B cell (primary cell): Measurements from ENCODE around the gene HMGN5. TPM values are rescaled to one million over a fixed set of nuclear protein-coding genes. Genes with fewer than 3 reads are reported as not detected.

ENCODE experiments used
- ATAC-seq: fragments of 200-7000 bp; cut with Tn5 transposase; one replicate; pipeline ENCODE4 v1.10.0; 2021; ENCODE audit warnings: low read depth, mild to moderate bottlenecking, moderate number of reproducible peaks, moderate library complexity
- CTCF ChIA-PET: fragments of 350-600 bp; sonication (Branson Sonifier 250); formaldehyde crosslinking; loops from one replicate; lab custom pipeline; 2021; ENCODE audit warnings: antibody characterized with exemption, inconsistent platforms; lab: Charles Lee
- POLR2A ChIA-PET: fragments of 350-600 bp; sonication (Branson Sonifier 250); formaldehyde crosslinking; loops from one replicate; lab custom pipeline; 2021; ENCODE audit warnings: antibody characterized with exemption; lab: Charles Lee
- DNase-seq: peaks from one replicate; pipeline ENCODE4 v3.0.0; 2013
- H2AFZ ChIP-seq: 2 replicates; pipeline ENCODE4 v1.6.1; 2012; ENCODE audit warnings: mild to moderate bottlenecking, low read depth, low read length; ENCODE audit not compliant: insufficient read depth, poor library complexity, severe bottlenecking
- H3K27ac ChIP-seq, 2 donors: 1 replicate in 1 of 2; 2 replicates in 1 of 2; pipeline ENCODE4 v1.5.1; 2012 to 2013; ENCODE audit warnings: low read length in 2 of 2, mild to moderate bottlenecking in 2 of 2, moderate library complexity in 1 of 2
- H3K27me3 ChIP-seq, 4 experiments: fragments of 200-600 bp in 1 of 4; sonication (generic) in 1 of 4; replicated peaks in 1 of 4; 1 replicate in 2 of 4; 2 replicates in 2 of 4; pipeline versions ENCODE4 v1.6.1 to v1.7.0; 2013 to 2016; ENCODE audit warnings: low read length in 3 of 4, mild to moderate bottlenecking in 2 of 4, mixed read lengths in 1 of 4, moderate library complexity in 1 of 4; ENCODE audit not compliant: insufficient read depth in 4 of 4, control insufficient read depth in 3 of 4; ENCODE audit errors: control extremely low read depth in 1 of 4
- H3K36me3 ChIP-seq, 2 experiments: replicated peaks in 1 of 2; 1 replicate in 1 of 2; 2 replicates in 1 of 2; pipeline versions ENCODE4 v1.6.1 to v1.7.1; 2013; ENCODE audit warnings: low read length in 1 of 2; ENCODE audit not compliant: insufficient read depth in 2 of 2, control insufficient read depth in 1 of 2; ENCODE audit errors: control extremely low read depth in 1 of 2, extremely low read depth in 1 of 2
- H3K4me1 ChIP-seq, 2 donors: fragments of 200-600 bp in 1 of 2; sonication (generic) in 1 of 2; 1 replicate in 1 of 2; 2 replicates in 1 of 2; pipeline versions ENCODE4 v1.5.1 to v1.6.1; 2013 to 2017; ENCODE audit warnings: low read length in 2 of 2; ENCODE audit not compliant: control insufficient read depth in 2 of 2, insufficient read depth in 2 of 2
- H3K4me2 ChIP-seq: replicated peaks from 2 replicates; pipeline ENCODE3; 2012; ENCODE audit warnings: mild to moderate bottlenecking, low read depth, low read length; ENCODE audit not compliant: poor library complexity, severe bottlenecking
- H3K4me3 ChIP-seq, 5 experiments: fragments of 200-600 bp in 1 of 5; sonication (generic) in 1 of 5; 1 replicate in 3 of 5; 2 replicates in 2 of 5; pipeline versions ENCODE4 v1.5.1 to v1.7.0; 2011 to 2016; ENCODE audit warnings: low read length in 4 of 5, mild to moderate bottlenecking in 4 of 5, low read depth in 2 of 5, control low read depth in 1 of 5, moderate library complexity in 1 of 5; ENCODE audit not compliant: insufficient read depth in 1 of 5; ENCODE audit errors: control extremely low read depth in 1 of 5, extremely low read depth in 1 of 5
- H3K79me2 ChIP-seq: fragments of 200-600 bp; sonication (generic); one replicate; pipeline ENCODE4 v1.6.0; 2016; ENCODE audit warnings: low read length; ENCODE audit not compliant: control insufficient read depth, insufficient read depth
- H3K9ac ChIP-seq: fragments of 200-600 bp; sonication (generic); 2 replicates; pipeline ENCODE4 v1.6.1; 2017; ENCODE audit warnings: mild to moderate bottlenecking, low read length, moderate library complexity
- H3K9me3 ChIP-seq, 3 donors: one replicate each; pipeline versions ENCODE4 v1.6.1 to v1.7.1; 2013; ENCODE audit warnings: low read length in 2 of 3; ENCODE audit not compliant: control insufficient read depth in 2 of 3, insufficient read depth in 1 of 3; ENCODE audit errors: control extremely low read depth in 1 of 3
- H4K20me1 ChIP-seq: 2 replicates; pipeline ENCODE4 v1.6.0; 2012; ENCODE audit warnings: mild to moderate bottlenecking, low read length; ENCODE audit not compliant: insufficient read depth, control insufficient read depth, poor library complexity, severe bottlenecking
- H3K27ac Mint-ChIP-seq: one replicate; pipeline ENCODE4 v1.8.0; 2021; ENCODE audit warnings: mixed read lengths
- H3K27me3 Mint-ChIP-seq: one replicate; pipeline ENCODE4 v1.8.0; 2021; ENCODE audit warnings: mixed read lengths
- H3K4me1 Mint-ChIP-seq: one replicate; pipeline ENCODE4 v1.8.0; 2021; ENCODE audit warnings: mixed read lengths
- H3K4me3 Mint-ChIP-seq: one replicate; pipeline ENCODE4 v1.8.0; 2021; ENCODE audit warnings: mixed read lengths
- H3K9me3 Mint-ChIP-seq: one replicate; pipeline ENCODE4 v1.8.0; 2022; ENCODE audit warnings: mixed read lengths; ENCODE audit not compliant: insufficient read depth
- EZH2 ChIP-seq: IDR thresholded peaks from 2 replicates; pipeline ENCODE4 v1.6.1; 2012; ENCODE audit warnings: borderline replicate concordance, low read depth, mild to moderate bottlenecking, moderate library complexity, low read length; ENCODE audit not compliant: insufficient read depth, poor library complexity, severe bottlenecking
- WGBS: methylation state at CpG from one replicate; pipeline ENCODE4 v1.1.5; 2013; ENCODE audit warnings: missing lambda C conversion rate; ENCODE audit not compliant: insufficient coverage; 5-methylcytosine and 5-hydroxymethylcytosine counted together
- intact Hi-C: fragments of 100-400 bp; cut with micrococcal nuclease; formaldehyde crosslinking; loops from one replicate; pipeline ENCODE4 v1.10.0; 2022
- polyA plus RNA-seq: library from polyadenylated mRNA; depleted of rRNA; stranded (reverse); fragments of >200 nt; gene quantifications from 2 replicates; pipeline ENCODE4 v1.2.3, GENCODE V29; 2012
- total RNA-seq, 2 donors: library from RNA; stranded (reverse); fragments of 120-200 nt in 1 of 2; gene quantifications; 1 replicate in 1 of 2; 2 replicates in 1 of 2; pipeline versions ENCODE4 v1.2.3 to v1.2.4, GENCODE V29; 2013 to 2022
- TF ChIP-seq, protein P1 (sequence below): fragments of 200-600 bp; IDR thresholded peaks from one replicate; pipeline ENCODE4 v1.8.0; 2022; ENCODE audit warnings: antibody characterized with exemption, mild to moderate bottlenecking

Gene HMGN5
- total and polyA plus RNA-seq, 2 donors (not counting 1 experiment from before 2014, with no cell fraction given): 0.16 to 0.37 TPM

DNA sequence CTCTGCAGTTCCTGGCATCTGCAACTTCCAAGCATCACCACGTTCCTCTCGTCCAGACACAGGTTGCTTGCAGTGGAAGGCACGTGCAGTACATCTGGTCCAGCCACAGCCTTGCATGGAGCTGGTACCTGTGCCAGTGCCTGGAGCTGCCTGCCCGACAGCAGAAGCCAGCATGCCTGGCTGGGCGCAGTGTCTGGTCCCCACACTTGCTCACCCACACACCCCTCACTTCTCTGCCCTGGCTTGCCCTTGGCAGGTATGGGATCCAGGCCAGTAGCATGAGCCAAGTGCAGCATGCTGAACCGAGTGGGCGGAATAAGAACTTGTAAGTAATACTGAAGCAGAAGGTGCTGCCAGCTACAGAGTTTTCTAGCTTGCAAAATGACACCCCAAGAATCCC lies 40.0 kb upstream of the HMGN5 start:
- ChIA-PET CTCF (no interaction called here), POLR2A (interaction anchor here (0.6 kb wide), 1 partner anchor 44 kb away, joined by 6 read pairs; no protein-coding TSS in a partner anchor)
- Mint-ChIP-seq H3K27ac (no peak overlapping the region), H3K4me1 (peaks cover 12% of the 10 kb centered on the region), H3K4me3 (no peak overlapping the region), H3K9me3 (no peaks in the 10 kb centered on the region), H3K27me3 (no peaks in the 10 kb centered on the region)
- ATAC-seq (no peak), DNase-seq (no peak)
- Histone ChIP-seq H3K9ac (no peak overlapping the region), H3K27ac (no peak overlapping the region), H3K4me2 (no peak overlapping the region), H4K20me1 (peaks cover 2% of the 10 kb centered on the region), H3K79me2 (peaks cover 26% of the 10 kb centered on the region), H3K27me3 (no peaks in the 10 kb centered on the region), H3K4me1 (no peaks in the 10 kb centered on the region), H3K4me3 (no peak overlapping the region), H3K36me3 (peaks cover 0 to 23% of the 10 kb centered on the region in 2 experiments), H2AFZ (no peak overlapping the region), H3K9me3 (peaks cover 0 to 15% (median 11%) of the 10 kb centered on the region in 3 donors)
- TF ChIP-seq, protein P1, sequence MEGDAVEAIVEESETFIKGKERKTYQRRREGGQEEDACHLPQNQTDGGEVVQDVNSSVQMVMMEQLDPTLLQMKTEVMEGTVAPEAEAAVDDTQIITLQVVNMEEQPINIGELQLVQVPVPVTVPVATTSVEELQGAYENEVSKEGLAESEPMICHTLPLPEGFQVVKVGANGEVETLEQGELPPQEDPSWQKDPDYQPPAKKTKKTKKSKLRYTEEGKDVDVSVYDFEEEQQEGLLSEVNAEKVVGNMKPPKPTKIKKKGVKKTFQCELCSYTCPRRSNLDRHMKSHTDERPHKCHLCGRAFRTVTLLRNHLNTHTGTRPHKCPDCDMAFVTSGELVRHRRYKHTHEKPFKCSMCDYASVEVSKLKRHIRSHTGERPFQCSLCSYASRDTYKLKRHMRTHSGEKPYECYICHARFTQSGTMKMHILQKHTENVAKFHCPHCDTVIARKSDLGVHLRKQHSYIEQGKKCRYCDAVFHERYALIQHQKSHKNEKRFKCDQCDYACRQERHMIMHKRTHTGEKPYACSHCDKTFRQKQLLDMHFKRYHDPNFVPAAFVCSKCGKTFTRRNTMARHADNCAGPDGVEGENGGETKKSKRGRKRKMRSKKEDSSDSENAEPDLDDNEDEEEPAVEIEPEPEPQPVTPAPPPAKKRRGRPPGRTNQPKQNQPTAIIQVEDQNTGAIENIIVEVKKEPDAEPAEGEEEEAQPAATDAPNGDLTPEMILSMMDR: no peak
- TF ChIP-seq EZH2: no peak
- 100% methylated on average over 4 of the region's 7 CpGs for WGBS
- intact Hi-C loops: no loop called here

DNA sequence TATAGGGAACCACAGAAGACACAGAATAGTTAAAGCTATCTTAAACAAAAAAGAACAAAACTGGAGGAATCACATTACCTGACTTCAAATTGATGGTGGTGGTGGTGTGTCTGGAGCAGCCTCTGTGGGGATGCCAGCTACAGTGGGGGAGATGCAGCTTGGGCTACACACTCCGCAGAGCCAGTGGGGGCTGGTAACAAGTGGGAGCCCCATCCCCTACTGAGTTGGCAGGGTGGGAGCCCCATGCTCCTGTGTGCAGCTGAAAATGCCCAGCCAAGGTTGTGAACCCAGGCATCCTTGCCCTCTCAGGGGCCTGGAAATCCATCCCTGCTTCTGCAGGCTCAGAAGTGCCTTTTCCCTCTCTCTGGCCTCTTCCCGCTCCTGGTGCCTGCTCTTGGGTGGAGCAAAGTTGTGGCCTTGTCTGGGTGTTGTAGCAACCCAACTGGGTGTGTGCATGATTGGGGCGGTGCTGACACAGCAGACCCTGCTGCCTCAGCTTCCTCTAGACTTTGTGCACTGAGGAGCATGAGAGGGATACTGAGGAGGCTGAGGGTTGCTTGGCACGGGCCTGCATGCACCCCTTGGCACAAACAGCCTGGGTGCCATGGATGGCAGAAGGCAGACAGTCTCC lies 39.1 kb upstream of the HMGN5 start:
- TF ChIP-seq, protein P1: no peak
- no peak for TF ChIP-seq EZH2
- Histone ChIP-seq H3K27me3 (no peaks in the 10 kb centered on the region), H3K4me3 (no peak overlapping the region), H3K27ac (no peak overlapping the region), H3K36me3 (peaks cover 0 to 23% of the 10 kb centered on the region in 2 experiments), H3K9ac (no peak overlapping the region), H3K9me3 (peaks cover 0 to 15% (median 11%) of the 10 kb centered on the region in 3 donors), H2AFZ (no peak overlapping the region), H4K20me1 (peaks cover 5% of the 10 kb centered on the region), H3K79me2 (peaks cover 22% of the 10 kb centered on the region), H3K4me2 (no peak overlapping the region), H3K4me1 (no peaks in the 10 kb centered on the region)
- DNase-seq (no peak), ATAC-seq (no peak)
- WGBS: no CpG with 5 or more reads among the region's 4 CpGs
- Mint-ChIP-seq H3K27ac (no peak overlapping the region), H3K4me1 (peaks cover 6% of the 10 kb centered on the region), H3K9me3 (no peaks in the 10 kb centered on the region), H3K4me3 (no peak overlapping the region), H3K27me3 (no peaks in the 10 kb centered on the region)
- POLR2A ChIA-PET: no interaction called here
- intact Hi-C loops: no loop called here
- CTCF ChIA-PET: no interaction called here
